K562 (cell line): Measurements from ENCODE around the gene GOLGA8S.
"Not testable (repeated sequence)": the region's sequence is repeated elsewhere in the genome, so short reads cannot be mapped to it uniquely, and the experiment has no call there.

Experiments
- BRCA1 ChIP-seq, 2 experiments: fragments of 450-650 bp in 1 of 2; sonication (generic) in 1 of 2; formaldehyde crosslinking in 1 of 2; IDR thresholded peaks; 2 replicates each; pipeline versions ENCODE4 v1.5.0 to v1.6.1; 2017 to 2020; ENCODE audit warnings: mild to moderate bottlenecking in 1 of 2, missing genetic modification reagents in 1 of 2
- CHD4 ChIP-seq: fragments of 200-600 bp; sonication (generic); IDR thresholded peaks from 3 replicates; pipeline ENCODE4 v1.6.1; 2012; ENCODE audit warnings: low read depth, mild to moderate bottlenecking, mixed read lengths, low read length, inconsistent platforms; ENCODE audit not compliant: insufficient read depth, insufficient replicate concordance, poor library complexity, severe bottlenecking
- SIN3A ChIP-seq, 2 experiments: fragments of 150-350 bp in 1 of 2; IDR thresholded peaks; 2 replicates each; pipeline ENCODE4 v1.6.1; 2011 to 2016; ENCODE audit warnings: borderline replicate concordance in 2 of 2, low read depth in 2 of 2, low read length in 2 of 2, mild to moderate bottlenecking in 2 of 2, moderate library complexity in 2 of 2; ENCODE audit not compliant: control insufficient read depth in 1 of 2
- TAF1 ChIP-seq: IDR thresholded peaks from 2 replicates; pipeline ENCODE4 v1.6.1; 2011; ENCODE audit warnings: mild to moderate bottlenecking, low read length, moderate library complexity; ENCODE audit not compliant: insufficient read depth, control insufficient read depth, severe bottlenecking; ENCODE audit errors: extremely low read depth
- TF ChIP-seq, protein P1 (sequence below): sonication (generic); formaldehyde crosslinking; IDR thresholded peaks from 2 replicates; pipeline ENCODE4 v1.8.1; 2022; ENCODE audit warnings: missing genetic modification reagents
- TF ChIP-seq, protein P2 (sequence below): fragments of 450-650 bp; formaldehyde crosslinking; IDR thresholded peaks from 2 replicates; pipeline ENCODE4 v1.4.0; 2020; ENCODE audit warnings: mild to moderate bottlenecking, moderate library complexity

GRCh38 chr15:23374226-23374625 is 19.7 kb downstream of the GOLGA8S start:
- TF ChIP-seq, protein P1, sequence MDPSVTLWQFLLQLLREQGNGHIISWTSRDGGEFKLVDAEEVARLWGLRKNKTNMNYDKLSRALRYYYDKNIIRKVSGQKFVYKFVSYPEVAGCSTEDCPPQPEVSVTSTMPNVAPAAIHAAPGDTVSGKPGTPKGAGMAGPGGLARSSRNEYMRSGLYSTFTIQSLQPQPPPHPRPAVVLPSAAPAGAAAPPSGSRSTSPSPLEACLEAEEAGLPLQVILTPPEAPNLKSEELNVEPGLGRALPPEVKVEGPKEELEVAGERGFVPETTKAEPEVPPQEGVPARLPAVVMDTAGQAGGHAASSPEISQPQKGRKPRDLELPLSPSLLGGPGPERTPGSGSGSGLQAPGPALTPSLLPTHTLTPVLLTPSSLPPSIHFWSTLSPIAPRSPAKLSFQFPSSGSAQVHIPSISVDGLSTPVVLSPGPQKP (CRISPR knock-in tag), result not testable (repeated sequence)
- TF ChIP-seq BRCA1 (IDR thresholded peaks at IDR 0.05); BRCA1 (CRISPR knock-in tag; IDR thresholded peaks at IDR 0.05); CHD4; SIN3A (IDR thresholded peaks at IDR 0.05; ENCODE audit: borderline replicate concordance in 2 of 2, control insufficient read depth in 1 of 2, low read depth in 2 of 2, low read length in 2 of 2); TAF1: not testable (repeated sequence)
- TF ChIP-seq, protein P2, sequence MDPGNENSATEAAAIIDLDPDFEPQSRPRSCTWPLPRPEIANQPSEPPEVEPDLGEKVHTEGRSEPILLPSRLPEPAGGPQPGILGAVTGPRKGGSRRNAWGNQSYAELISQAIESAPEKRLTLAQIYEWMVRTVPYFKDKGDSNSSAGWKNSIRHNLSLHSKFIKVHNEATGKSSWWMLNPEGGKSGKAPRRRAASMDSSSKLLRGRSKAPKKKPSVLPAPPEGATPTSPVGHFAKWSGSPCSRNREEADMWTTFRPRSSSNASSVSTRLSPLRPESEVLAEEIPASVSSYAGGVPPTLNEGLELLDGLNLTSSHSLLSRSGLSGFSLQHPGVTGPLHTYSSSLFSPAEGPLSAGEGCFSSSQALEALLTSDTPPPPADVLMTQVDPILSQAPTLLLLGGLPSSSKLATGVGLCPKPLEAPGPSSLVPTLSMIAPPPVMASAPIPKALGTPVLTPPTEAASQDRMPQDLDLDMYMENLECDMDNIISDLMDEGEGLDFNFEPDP (CRISPR knock-in tag), result not testable (repeated sequence)
